Stimulated activated CD4-positive, alpha-beta T cell treated with anti-CD3 and anti-CD28 coated beads, TNF-alpha, amount 100 ng/mL, for 48 hours (primary cell): ENCODE measurements around the gene PEX11G.

Source experiments
- DNase-seq, 3 donors: peaks; one replicate each; pipeline ENCODE4 v3.0.0-alpha.2; 2020; ENCODE audit warnings: low read depth in 3 of 3

Gene PEX11G

GRCh38 chr19:7488736-7489353 is at the start of gene PEX11G:
PEX11G (minus strand) TSS chr19:7489035; CDS start chr19:7489010, 25 bp downstream.
- peak; percentile 80 to 90 (median 86) for DNase-seq

DNA sequence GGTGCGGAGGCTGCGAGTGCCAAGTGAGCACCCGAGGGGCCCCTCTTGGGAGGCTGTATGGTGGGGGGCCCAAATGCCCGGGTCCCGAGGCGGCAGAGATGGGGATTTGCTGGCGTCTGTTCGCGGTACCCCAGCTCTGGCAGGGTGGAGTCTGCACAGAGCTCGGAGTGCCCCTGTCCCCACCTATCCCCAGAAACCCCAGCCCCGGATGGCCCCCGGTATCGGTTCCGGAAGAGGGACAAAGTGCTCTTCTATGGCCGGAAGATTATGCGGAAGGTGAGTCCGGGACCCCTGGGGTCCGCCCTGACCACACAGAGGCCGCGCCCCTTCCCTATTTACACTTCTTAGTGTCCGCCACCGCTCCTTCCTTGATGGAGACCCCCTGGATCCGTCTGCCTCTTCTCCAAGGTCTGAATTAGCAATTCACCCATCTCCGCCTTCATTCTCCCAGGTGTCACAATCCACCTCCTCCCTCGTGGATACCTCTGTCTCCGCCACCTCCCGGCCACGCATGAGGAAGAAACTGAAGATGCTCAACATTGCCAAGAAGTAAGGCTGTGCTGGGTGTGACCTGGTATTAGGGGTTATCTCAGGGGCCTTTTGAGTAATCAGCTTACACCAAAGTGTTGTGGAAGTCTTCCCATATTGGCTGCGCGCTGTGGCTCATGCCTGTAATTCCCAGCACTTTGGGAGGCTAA is 47.3 kb upstream of the PEX11G start:
- DNase-seq = no peak

GRCh38 chr19:7535047-7535997 is 46.5 kb upstream of the PEX11G start, which contains the start of gene PNPLA6:
PNPLA6 (plus strand) TSS chr19:7535717; CDS start chr19:7535789, 72 bp downstream.
- DNase-seq = peak; percentile 85 to 96 (median 89)

GRCh38 chr19:7534531-7535046 is 45.8 kb upstream of the PEX11G start:
- DNase-seq = no peak

DNA sequence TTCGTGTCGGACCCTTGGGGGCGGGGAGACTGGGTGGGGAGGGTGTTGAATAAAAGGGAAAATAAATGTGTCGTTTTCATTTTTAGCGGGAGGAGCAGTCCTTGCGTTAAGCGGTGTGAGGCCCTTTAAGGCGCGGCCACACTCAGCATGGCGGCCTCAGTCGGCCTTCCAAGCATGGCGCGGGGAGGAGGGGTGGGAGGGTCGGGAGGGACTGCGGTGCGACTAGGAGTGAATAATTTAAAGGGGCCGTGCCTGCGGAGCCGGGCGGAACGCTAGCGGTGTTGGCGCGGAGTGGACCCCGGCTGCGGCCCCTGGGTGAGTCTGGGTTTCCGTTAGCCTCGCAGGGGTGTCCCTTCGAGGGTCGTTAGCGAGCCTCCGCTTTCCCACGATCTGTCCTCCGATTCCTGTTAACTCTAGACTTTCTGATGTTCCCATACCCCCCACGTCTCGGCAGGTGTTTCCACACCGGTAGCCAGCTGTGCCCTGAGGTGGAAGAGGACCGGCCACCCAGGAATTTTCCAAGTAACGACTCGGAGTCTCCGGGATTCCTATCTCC is 45.2 kb upstream of the PEX11G start:
- peak; percentile 63 to 72 (median 72) for DNase-seq

GRCh38 chr19:7533281-7533885 is 44.5 kb upstream of the PEX11G start:
- DNase-seq = no peak

GRCh38 chr19:7529610-7530490 is 41.0 kb upstream of the PEX11G start:
- DNase-seq = no peak

GRCh38 chr19:7529246-7529600 is 40.4 kb upstream of the PEX11G start:
- no peak for DNase-seq

DNA sequence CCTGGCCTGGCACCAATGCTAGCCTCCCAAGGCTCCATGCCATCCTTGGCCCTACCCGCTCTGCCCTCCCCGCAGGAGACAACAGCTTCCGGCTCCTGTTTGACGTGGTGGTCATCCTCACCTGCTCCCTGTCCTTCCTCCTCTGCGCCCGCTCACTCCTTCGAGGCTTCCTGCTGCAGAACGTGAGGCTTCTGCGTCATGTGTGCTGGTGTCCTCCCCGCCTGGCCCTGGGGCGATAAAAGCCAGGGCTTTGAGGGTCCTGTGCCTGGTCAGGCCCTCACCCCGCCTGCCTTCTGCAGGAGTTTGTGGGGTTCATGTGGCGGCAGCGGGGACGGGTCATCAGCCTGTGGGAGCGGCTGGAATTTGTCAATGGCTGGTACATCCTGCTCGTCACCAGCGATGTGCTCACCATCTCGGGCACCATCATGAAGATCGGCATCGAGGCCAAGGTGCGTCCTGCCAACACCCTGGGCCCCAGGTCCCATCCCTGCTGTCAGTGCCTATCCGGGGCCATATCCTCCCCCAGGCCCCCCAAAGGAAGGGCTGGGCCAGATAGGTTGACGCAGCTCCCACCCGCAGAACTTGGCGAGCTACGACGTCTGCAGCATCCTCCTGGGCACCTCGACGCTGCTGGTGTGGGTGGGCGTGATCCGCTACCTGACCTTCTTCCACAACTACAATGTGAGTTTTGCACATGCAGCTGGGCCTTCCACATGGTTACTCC is 39.8 kb upstream of the PEX11G start:
- DNase-seq = no peak

- no peak for DNase-seq
These were observed 39.3 kb upstream of the PEX11G start for GRCh38 chr19:7528192-7528519.

GRCh38 chr19:7527516-7528191 is 38.8 kb upstream of the PEX11G start:
- DNase-seq = no peak

GRCh38 chr19:7526059-7526929 is 37.5 kb upstream of the PEX11G start:
- DNase-seq = no peak

DNA sequence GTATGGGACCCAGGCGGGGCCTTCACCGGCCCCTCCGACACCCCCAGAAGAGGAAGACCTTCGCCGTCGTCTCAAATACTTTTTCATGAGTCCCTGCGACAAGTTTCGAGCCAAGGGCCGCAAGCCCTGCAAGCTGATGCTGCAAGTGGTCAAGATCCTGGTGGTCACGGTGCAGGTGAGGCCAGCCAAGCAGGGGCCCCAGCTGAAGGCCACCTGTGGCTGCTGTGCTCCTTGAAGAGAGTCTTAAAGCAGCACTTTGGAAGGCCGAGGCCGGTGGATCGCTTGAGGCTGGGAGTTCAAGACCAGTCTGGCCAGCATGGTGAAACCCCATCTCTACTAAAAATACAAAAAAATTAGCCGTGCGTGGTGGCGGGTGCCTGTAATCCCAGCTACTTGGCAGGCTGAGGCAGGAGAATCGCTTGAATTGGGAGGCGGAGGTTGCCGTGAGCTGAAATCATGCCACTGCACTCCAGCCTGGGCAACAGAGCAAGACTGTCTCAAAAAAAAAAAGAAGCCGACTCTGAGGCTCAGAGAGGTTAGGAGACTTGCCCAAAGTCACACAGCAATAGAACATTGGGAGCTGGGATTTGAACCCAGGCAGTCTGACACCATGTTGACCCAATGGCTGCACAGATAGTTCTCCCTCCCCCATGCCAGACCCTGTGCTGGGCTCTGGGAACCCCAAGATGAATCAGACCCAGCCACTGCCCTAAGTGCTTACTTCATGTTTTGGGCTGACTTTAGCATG is 36.3 kb upstream of the PEX11G start:
- DNase-seq = no peak

DNA sequence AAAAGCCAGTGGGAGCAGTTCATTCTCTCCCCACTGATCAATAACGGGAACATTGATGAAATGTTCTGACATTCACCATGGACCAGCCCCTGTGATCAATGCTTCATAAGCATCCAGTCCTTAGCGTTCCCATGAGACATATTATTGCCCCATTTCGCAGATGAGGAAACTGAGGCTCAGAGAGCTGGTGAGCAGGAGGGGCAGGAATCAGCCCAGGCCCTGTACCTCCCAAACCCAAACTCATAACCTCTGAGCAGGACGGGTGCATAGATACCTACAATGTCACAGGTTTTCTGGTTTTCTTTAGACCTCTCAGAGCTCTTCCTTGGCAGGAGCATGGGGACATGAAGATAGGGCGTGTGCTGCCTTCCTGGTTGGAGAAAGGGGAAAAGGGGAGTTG is 35.7 kb upstream of the PEX11G start:
- no peak for DNase-seq

DNA sequence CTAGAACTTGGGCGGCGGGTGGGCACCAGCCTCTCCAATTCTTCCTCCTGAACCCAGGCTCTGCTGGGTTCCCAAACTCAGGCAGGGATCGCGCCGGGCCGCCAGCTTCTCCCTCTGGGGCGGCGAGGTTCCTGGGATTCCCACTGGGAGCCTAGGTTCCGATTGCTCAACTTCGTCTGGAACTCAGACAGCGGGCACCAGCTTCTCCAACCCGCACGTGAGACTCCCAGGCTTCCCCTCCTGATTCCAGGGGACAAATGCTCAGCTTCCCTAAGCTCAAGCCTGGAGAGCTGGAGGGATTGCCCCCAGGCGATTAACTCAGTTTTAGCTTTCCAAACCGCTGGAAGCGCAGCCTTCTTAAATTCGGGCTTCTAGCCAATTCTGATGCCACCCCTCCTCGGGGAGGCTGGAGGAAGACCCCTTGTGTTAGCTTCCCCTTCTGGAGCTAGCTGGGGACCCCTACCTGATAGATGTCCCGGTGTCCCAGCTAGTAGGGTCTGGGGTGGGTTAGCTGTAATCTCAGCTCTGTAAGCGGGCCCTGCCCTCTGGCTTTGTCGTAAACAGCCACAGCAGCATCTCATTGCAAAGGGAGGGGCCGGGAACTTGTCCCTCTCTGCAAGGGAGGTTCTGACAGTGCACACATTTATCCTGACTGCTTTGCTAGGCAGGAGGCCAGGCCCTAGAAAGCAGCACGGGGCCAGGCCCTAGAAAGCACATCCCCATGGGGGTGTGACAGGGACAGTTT is 34.3 kb upstream of the PEX11G start:
- no peak for DNase-seq

DNA sequence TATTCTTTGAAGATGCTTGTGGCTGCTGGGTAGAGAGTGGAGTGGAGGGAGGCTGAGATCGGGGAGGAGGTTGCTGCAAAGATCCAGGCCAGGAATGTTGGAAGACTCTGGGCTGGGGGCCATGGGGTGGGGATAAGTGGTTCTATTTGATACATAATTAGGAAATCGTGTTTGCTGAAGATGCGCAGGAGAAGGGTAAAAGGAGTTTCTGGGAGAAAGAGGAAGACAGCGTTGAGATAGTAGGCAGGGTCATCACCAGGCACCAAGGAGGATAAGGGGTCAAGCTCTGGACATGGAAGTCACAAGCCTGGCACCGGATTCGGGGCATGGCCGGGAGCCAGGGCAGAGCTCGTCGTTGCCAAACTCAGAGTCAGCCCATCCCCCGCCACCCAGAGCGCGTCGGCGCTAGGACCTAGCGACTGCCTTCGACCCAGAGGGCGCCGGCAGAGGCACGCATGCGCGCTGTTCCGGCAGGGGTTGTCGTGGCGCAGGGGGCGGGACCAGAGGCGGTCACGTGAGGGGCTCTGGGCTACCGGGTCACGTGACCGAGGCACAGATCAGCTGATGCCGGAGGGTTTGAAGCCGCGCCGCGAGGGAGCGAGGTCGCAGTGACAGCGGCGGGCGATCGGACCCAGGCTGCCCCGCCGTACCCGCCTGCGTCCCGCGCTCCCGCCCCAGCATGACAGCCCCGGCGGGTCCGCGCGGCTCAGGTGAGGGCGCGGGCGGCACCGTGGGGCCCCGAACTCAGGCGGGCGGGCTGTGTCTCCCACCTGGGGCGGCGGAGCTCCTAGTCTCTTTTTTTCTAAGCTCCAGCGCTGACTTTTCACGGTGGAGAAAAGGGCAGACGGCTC is 33.5 kb upstream of the PEX11G start, which contains the start of gene MCOLN1:
TSS of gene MCOLN1 (plus strand) at position 553 of the 851 bp plus-strand sequence. CDS start at position 680, 127 bp downstream.
- DNase-seq = peak; percentile 99 to 100 (median 99)
